HG03521 (cell line): ENCODE measurements around the gene KANSL1.

Experiments used
- ATAC-seq: cut with Tn5 transposase; IDR thresholded peaks from one replicate; pipeline ENCODE4 v1.9.1; 2021; ENCODE audit warnings: mild to moderate bottlenecking, moderate library complexity; ENCODE audit not compliant: unreplicated experiment

Gene KANSL1

GRCh38 chr17:46003907-46004748 lies 189.1 kb downstream of the KANSL1 start:
- ATAC-seq = no peak

- no peak for ATAC-seq
Observed at GRCh38 chr17:46002973-46003316, 190.3 kb downstream of the KANSL1 start.

GRCh38 chr17:46002311-46002972 lies 190.8 kb downstream of the KANSL1 start:
- ATAC-seq = no peak

GRCh38 chr17:46001390-46002310 lies 191.6 kb downstream of the KANSL1 start:
- ATAC-seq = no peak

- no peak for ATAC-seq
Observed at GRCh38 chr17:46000757-46001156, 192.5 kb downstream of the KANSL1 start.

- ATAC-seq = no peak
Observed at GRCh38 chr17:46000292-46000691, 192.9 kb downstream of the KANSL1 start.

- no peak for ATAC-seq
Observed at GRCh38 chr17:45999900-46000290, 193.3 kb downstream of the KANSL1 start.

GRCh38 chr17:45998987-45999899 lies 194.0 kb downstream of the KANSL1 start, which contains the start of gene STH:
Gene STH (plus strand): TSS chr17:45999250. CDS start chr17:45999280, 30 bp downstream.
- ATAC-seq = no peak

GRCh38 chr17:45997624-45998023 lies 195.6 kb downstream of the KANSL1 start:
- no peak for ATAC-seq

- no peak for ATAC-seq
Observed at GRCh38 chr17:45997166-45997565, 196.1 kb downstream of the KANSL1 start.

- no peak for ATAC-seq
Observed at GRCh38 chr17:45996282-45996937, 196.8 kb downstream of the KANSL1 start.

GRCh38 chr17:45995627-45996270 lies 197.5 kb downstream of the KANSL1 start:
- ATAC-seq = no peak

- ATAC-seq = no peak
Observed at GRCh38 chr17:45994987-45995386, 198.2 kb downstream of the KANSL1 start.

GRCh38 chr17:45993962-45994627 lies 199.1 kb downstream of the KANSL1 start:
- no peak for ATAC-seq

- no peak for ATAC-seq
Observed at GRCh38 chr17:45992904-45993303, 200.3 kb downstream of the KANSL1 start.

- no peak for ATAC-seq
Observed at GRCh38 chr17:45992175-45992574, 201.1 kb downstream of the KANSL1 start.

GRCh38 chr17:45991341-45991740 lies 201.9 kb downstream of the KANSL1 start:
- no peak for ATAC-seq

- no peak for ATAC-seq
Observed at GRCh38 chr17:45990886-45991285, 202.3 kb downstream of the KANSL1 start.

GRCh38 chr17:45989759-45990158 lies 203.5 kb downstream of the KANSL1 start:
- ATAC-seq = no peak
